Measurements from ENCODE around the gene TMEM134. TPM values are rescaled to one million over a fixed set of nuclear protein-coding genes. Genes with fewer than 3 reads are reported as not detected.
"Not testable (repeated sequence)": the region's sequence is repeated elsewhere in the genome, so short reads cannot be mapped to it uniquely, and the experiment has no call there.

TMEM134 gene
- total RNA-seq, 2 donors from 2014 or later = 31.0 to 35.9 TPM

DNA sequence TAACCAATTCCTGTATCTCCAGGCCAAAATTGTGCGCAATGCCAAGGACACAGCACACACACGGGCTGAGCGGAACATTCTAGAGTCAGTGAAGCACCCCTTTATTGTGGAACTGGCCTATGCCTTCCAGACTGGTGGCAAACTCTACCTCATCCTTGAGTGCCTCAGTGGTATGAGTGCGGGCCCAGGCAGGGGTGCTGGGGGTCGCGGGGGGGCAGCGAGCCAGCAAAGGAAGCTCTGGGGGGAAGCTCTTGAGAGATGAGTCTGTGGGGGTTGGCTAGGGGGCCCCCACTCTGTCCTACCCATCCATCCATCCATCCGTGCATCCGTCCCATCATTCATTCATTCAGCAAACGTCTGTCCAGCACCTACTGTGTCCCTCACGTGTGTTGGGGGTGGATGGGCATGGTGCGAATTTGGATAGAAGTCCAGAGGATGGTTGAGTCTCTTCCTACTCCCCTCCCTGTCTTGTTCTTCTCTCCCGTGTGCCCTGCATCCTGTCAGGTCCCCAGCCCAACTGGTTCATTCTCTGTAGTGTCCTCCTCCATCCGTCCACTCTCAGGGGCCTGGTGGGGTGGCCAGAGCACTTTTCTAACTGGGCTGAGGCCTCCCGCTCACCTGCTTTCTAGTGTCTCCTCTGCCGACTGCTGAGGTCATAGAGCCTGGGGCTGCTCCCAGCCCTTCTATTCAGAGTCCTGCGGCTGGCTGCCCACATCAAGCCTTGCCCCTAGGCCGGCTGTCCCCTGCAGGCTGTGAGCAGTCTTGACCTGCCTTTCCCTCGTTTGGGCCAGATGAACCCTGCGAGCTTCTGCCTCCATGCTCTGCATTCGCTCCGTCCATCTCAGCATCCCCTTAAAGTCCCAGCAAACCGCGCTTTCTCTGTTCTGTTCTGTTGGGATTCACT, 37.5 kb downstream of the TMEM134 start:
- intact Hi-C loops (cut with DNase I) = no loop called here
- DNase-seq (ENCODE audit: low spot score) = no peak

DNA sequence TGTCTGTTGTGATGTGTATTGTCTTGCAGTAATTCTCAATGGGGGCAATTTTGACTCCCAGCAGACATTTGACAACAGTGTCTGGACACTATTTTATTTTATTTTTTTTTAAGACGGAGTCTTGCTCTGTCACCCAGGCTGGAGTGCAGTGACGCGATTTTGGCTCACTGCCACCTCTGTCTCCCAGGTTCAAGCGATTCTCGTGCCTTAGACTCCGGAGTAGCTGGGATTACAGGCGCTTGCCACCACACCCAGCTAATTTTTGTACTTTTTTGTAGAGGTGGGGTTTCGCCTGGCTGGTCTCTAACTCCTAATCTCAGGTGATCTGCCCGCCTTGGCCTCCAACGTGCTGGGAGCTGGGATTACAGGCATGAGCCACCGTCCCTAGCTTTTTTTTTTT, 39.3 kb downstream of the TMEM134 start:
- no peak for DNase-seq (ENCODE audit: low spot score)
- intact Hi-C loops (cut with DNase I) = no loop called here

DNA sequence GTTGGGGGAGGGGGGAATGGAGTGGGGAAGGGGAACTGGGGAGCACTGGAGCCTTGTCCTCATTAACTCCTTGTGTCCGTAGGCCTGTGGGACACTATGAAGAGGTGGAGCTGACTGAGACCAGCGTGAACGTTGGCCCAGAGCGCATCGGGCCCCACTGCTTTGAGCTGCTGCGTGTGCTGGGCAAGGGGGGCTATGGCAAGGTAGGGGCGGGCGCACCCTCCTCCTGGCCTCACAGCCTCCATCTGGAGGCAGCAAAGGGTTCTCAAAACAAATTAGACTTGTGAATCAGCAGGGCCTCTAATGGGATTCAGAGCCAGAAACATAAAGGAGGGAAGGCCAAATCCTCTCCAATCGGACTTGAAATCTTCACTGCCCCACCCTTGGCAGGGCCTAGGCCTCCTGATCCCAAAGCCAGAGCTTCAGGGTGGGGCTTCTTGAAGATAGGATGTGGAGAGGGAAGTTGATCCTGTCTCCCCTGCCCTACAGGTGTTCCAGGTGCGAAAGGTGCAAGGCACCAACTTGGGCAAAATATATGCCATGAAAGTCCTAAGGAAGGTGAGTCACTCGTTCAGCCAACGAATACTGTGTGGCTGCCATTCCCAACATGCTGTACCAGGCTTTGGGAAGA, 39.9 kb downstream of the TMEM134 start:
- intact Hi-C loops (cut with DNase I) = no loop called here
- no peak for DNase-seq (ENCODE audit: low spot score)

DNA sequence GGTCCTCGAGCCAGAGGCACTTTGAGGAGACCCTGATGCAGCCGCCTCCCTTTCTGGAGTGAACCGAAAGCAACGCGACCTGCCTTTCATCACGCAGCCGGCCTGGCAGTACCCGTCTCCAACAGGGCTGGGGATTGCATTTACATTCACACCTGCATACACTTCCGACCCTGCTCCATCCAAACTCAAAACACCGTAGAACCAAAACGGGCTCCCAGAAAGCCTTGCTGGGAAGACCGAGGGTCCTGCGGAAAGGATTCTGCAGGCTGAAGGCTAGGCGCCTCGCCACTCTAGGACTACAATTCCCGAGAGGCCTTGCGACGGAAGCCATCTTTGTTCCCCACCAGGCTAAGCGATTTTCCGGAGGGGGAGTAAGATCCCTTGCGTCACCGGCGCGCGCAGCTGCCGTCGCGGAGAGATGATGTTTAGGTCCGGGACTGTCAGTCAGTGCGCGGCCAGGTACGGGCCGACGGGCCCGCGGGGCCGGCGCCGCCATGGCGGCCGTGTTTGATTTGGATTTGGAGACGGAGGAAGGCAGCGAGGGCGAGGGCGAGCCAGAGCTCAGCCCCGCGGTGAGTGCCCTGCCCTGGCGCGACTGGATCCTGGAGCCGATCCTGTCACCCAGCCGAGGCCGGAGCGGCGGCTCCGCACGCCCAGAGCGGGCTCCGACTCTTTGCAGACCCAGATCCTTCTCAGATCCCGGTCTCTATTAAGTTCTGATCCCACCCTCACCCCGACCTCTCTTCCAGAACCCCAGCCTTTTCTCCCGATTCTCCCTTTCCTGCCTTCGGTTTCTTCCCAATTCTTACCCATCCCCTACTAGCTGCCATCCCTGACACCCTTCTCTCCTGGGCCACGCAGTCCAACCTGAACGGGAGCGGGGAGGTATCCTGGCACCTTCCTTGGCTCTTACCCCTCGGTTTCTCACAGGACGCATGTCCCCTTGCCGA, 40.7 kb downstream of the TMEM134 start, which contains the start of gene RPS6KB2:
RPS6KB2 (plus strand) TSS at position 443 of the 950 bp plus-strand sequence; CDS start at position 495, 52 bp downstream.
- intact Hi-C loops (cut with DNase I) = no loop called here
- peak; percentile 100 for DNase-seq (ENCODE audit: low spot score)

- intact Hi-C loops (cut with DNase I); DNase-seq (ENCODE audit: low spot score): not testable (repeated sequence)
Measured at GRCh38 chr11:67427364-67427859, 41.6 kb downstream of the TMEM134 start.

GRCh38 chr11:67423891-67424613, 45.0 kb downstream of the TMEM134 start:
- intact Hi-C loops (cut with DNase I) = no loop called here

DNA sequence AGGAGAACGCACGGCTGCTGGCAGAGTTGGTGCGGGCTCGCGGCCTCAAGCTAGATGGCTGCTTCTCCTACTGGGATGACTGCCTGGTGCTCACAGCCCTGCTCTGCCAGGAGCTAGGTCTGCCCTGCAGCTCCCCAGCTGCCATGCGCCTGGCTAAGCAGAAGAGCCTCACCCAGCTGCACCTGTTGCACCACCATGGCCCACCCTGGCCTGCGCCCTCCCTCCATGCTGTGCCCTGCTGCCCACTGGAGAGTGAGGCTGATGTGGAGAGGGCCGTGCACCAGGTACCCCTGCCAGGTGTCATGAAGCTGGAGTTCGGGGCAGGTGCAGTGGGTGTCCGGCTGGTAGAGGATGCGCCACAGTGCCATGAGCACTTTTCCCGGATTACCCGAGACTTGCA, 45.6 kb downstream of the TMEM134 start:
- intact Hi-C loops (cut with DNase I) = no loop called here
- DNase-seq (ENCODE audit: low spot score) = no peak

More at GRCh38 chr11:67423891-67424613, 45.0 kb downstream of the TMEM134 start:
- no peak for DNase-seq (ENCODE audit: low spot score)

DNA sequence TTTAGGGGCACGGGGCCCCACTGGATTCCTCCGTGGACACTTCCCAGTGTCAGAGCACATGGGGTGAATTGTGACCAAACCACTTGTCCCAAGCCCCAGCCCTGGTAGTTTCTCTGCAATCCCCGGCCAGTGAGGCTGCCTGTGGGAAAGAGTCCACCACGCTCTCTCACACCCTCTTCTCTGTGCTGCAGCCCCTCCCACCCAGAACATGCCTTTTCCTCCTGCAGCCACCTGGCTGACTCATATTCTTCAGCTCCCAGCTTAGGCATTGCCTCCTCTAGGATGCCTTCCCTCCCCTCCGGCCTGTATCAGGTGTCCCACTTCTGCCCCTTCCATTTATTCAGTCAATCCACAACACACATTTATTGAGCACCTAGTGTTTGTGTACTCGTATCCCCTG, 46.2 kb downstream of the TMEM134 start:
- no peak for DNase-seq (ENCODE audit: low spot score)
- intact Hi-C loops (cut with DNase I) = no loop called here

- no peak for DNase-seq (ENCODE audit: low spot score)
- intact Hi-C loops (cut with DNase I) = no loop called here
Measured at GRCh38 chr11:67421430-67422031, 47.5 kb downstream of the TMEM134 start.

- peak; percentile 98 for DNase-seq (ENCODE audit: low spot score)
- intact Hi-C loops (cut with DNase I) = no loop called here
Measured at GRCh38 chr11:67420646-67421429, 48.2 kb downstream of the TMEM134 start.

DNA sequence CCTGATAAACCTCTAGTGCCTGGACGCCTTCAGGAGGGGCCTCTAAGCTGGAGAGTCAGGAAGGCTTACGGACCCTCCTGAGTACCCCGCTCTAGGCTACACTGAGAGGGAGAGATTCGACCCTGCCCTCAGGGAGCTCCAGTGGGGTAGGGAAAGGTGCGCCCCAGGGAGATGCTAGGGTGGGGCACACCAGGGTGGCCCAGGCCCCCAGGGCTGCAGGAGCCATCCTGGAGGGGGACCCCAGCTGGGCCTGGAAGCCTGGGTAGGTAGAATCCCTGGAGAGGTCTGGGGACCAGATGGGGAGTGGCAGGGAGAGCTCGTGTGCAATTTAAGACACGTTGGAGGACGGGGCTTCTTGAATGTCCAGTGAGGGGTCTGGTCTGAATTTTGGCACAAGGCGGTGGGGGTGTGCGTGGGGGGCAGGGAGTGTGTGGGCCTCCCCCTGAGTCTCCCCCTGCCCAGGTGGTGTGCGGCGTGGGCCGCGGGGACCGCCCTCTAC, 48.9 kb downstream of the TMEM134 start:
- no peak for DNase-seq (ENCODE audit: low spot score)
- intact Hi-C loops (cut with DNase I) = no loop called here

DNA sequence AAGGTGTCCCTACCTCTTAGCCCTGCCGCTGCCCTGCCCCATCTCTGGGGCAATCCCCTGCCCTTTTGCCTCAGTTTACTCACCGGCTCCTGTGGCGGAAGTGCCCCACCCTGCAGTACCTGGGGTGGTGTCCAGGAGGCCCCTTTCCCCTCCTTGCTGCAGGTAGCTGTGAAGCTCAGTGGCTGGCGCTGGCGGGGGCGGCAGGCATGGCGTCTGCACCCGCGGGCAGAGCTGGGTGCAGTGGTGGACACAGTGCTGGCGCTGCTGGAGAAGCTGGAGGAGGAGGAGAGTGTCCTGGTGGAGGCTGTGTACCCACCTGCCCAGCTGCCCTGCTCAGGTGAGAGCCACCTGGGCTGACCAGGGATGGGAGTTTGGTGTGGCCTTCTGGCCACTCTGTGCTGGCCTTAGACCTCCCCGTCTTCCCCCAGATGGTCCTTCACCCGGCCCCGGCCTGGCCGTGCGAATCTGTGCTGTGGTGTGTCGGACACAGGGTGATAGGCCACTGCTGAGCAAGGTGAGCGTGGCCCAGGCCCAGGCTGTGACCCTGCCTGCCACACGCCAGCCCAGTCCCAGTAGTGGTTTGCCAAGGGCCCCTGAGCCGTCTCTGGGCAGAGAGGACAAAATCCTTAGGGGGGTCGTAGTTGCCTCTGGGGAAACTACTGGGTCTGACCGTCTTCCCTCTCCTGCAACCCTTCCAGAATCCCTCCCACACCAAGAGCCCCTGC, 49.6 kb downstream of the TMEM134 start:
- intact Hi-C loops (cut with DNase I) = no loop called here
- no peak for DNase-seq (ENCODE audit: low spot score)

GRCh38 chr11:67418476-67419281, 50.4 kb downstream of the TMEM134 start:
- DNase-seq (ENCODE audit: low spot score) = no peak
- intact Hi-C loops (cut with DNase I) = no loop called here

DNA sequence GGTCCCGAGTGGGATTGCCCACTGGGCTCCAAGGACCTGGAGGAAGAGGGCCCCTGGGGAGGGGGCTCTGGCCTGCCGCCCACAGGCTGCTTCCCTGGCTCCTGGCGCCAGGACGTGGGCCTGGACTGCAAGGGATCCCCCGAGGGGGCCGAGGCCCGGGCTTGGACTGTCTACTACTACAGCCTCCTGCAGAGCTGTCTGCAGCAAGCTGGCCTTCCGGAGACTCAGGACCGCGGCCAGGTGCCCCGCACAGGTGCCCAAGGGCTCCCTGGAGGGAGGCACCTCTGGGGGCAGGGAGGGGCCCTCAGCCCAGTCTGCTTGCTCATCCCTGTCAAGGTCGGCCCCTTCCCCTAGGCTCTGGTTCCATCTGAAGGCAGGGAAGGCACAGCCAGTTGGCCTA, 51.6 kb downstream of the TMEM134 start:
- no peak for DNase-seq (ENCODE audit: low spot score)
- intact Hi-C loops (cut with DNase I) = no loop called here

DNA sequence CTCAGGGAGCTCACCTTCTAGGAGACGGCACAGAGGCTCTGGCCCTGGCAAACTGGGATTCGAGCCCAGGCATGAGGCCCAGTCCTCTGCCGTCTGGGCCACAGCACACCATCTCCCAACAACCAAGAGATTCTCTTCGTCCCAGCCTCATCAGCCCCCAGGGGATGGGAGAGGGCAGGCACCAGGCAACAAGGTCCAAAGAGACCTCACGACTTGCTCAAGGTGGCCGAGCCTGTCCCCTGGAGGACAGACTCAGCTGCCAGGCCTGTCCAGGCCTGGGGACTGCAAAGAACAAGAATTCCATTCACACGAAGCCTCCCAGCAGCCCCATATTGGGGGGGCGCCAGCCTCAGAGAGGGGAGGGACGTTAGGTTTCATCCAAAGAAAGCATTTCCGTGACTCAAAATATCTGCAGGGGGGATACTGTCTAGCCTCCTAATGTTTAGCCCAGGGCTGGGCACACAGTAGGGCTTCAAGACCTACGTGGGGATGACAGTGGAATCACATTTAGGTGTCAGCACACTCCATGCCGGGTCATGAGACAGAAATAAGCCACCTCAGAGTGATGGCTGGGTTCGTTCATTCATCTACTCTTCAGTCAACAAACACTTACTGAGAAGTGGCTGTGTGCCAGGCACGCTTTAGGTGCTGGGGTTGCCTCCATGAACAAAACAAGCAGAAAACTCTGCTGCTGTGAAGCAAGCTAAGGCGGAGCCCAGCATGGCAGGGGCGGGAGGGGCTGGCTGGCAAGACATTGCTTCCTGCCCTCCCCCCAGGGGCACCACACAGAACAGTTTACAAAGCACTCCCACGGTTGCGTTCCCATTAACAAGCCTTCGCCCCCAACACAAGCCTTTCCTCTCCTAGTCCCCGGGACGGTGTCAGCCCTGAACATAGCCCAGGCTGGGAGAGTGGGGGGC, 52.4 kb downstream of the TMEM134 start:
- no peak for DNase-seq (ENCODE audit: low spot score)
- intact Hi-C loops (cut with DNase I) = no loop called here
